ENCODE results near the gene WFDC1.
"Not testable (repeated sequence)": the region's sequence is repeated elsewhere in the genome, so short reads cannot be mapped to it uniquely, and the experiment has no call there.

The WFDC1 gene

GRCh38 chr16:84330685-84331050 lies 36.0 kb downstream of the WFDC1 start:
- no peak for DNase-seq

GRCh38 chr16:84331998-84332780 lies 37.5 kb downstream of the WFDC1 start:
- no peak for DNase-seq

- DNase-seq: no peak
These were observed 38.5 kb downstream of the WFDC1 start for GRCh38 chr16:84332975-84333684.

- no peak for DNase-seq
These were observed 39.4 kb downstream of the WFDC1 start for GRCh38 chr16:84334058-84334457.

GRCh38 chr16:84334482-84334881 lies 39.8 kb downstream of the WFDC1 start:
- DNase-seq: no peak

GRCh38 chr16:84337236-84337635 lies 42.6 kb downstream of the WFDC1 start:
- not testable (repeated sequence) for DNase-seq

GRCh38 chr16:84339311-84339710 lies 44.6 kb downstream of the WFDC1 start:
- DNase-seq: peak; percentile 51

- DNase-seq: no peak
These were observed 45.1 kb downstream of the WFDC1 start for GRCh38 chr16:84339766-84340165.

- no peak for DNase-seq
These were observed 45.8 kb downstream of the WFDC1 start for GRCh38 chr16:84340325-84341040.

GRCh38 chr16:84341528-84342295 lies 47.0 kb downstream of the WFDC1 start:
- DNase-seq: no peak

GRCh38 chr16:84343800-84344199 lies 49.1 kb downstream of the WFDC1 start:
- DNase-seq: not testable (repeated sequence)

GRCh38 chr16:84344781-84345180 lies 50.1 kb downstream of the WFDC1 start:
- DNase-seq: no peak

GRCh38 chr16:84347161-84347560 lies 52.5 kb downstream of the WFDC1 start:
- DNase-seq: no peak

GRCh38 chr16:84348386-84348888 lies 53.8 kb downstream of the WFDC1 start:
- DNase-seq: no peak

GRCh38 chr16:84349862-84350684 lies 55.4 kb downstream of the WFDC1 start:
- DNase-seq: no peak

- no peak for DNase-seq
These were observed 56.2 kb downstream of the WFDC1 start for GRCh38 chr16:84350685-84351400.

GRCh38 chr16:84351630-84352029 lies 57.0 kb downstream of the WFDC1 start:
- no peak for DNase-seq

GRCh38 chr16:84354306-84354705 lies 59.6 kb downstream of the WFDC1 start:
- DNase-seq: no peak

GRCh38 chr16:84355149-84355548 lies 60.5 kb downstream of the WFDC1 start:
- no peak for DNase-seq

- no peak for DNase-seq
These were observed 61.5 kb downstream of the WFDC1 start for GRCh38 chr16:84356176-84356575.

- no peak for DNase-seq
These were observed 62.0 kb downstream of the WFDC1 start for GRCh38 chr16:84356591-84357116.

Data from femur (tissue), 1 donor.